Fibroblast of skin of left biceps (primary cell): Measurements from ENCODE around the gene KSR1.
"Not testable (repeated sequence)": the region's sequence is repeated elsewhere in the genome, so short reads cannot be mapped to it uniquely, and the experiment has no call there.

Experiments
- DNase-seq, 2 experiments: peaks; one replicate each; pipeline ENCODE4 v3.0.0-alpha.2; 2013; ENCODE audit warnings: low read depth in 2 of 2

KSR1 gene

DNA sequence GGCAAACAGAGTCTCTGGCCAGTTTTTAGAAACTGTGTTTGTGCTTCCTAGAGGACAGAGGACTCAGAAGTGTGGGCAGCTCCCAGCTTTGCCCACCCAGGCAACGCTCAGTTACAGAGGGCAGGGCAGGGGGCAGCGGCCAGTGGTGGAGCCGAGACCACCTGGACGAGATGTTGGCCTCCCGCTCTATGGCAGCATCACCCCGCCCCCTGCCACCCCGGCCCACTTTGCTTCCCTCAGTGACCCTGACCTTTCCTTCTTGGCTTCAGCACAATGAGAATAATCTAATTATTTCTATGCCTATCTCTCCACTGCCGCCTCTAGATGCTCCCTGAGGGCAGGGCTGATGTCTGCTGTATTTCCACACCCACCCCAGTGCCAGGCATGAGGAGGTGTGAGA lies 200.4 kb downstream of the KSR1 start:
- DNase-seq: not testable (repeated sequence)

DNA sequence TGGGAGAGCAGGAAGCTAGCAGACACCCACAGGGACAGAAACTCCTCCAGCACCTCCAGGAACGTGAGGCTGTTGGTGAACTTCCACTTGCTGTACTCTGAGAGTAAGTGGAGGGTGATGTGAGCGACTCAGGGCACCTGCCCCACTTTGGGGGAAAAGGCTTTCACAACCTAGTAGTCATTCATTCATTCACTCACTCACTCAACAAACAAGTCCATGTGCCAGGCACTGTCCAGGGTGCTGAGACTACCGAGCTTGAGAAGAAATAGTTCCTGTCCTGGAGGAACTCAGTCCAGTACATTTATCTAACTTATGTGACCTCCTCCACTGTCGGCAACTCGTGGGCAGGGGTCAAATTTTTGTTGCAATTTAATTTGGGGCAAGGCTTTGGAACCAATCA lies 201.4 kb downstream of the KSR1 start:
- DNase-seq: no peak

DNA sequence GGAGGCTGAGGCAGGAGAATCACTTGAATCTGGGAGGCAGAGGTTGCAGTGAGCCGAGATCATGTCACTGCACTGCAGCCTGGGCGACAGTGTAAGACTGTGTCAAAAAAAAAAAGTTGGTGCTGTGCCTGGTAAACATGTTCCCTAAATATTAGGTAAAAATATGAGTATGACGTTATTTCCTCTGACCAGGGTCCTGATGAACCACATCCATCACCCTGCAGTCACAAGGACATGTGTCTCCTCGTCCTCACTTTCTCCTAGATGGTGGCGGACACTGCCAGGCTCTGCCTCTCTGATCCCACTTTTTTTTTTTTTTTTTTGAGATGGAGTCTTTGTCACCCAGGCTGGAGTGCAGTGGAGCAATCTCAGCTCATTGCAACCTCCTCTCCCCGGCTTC lies 203.4 kb downstream of the KSR1 start:
- no peak for DNase-seq

DNA sequence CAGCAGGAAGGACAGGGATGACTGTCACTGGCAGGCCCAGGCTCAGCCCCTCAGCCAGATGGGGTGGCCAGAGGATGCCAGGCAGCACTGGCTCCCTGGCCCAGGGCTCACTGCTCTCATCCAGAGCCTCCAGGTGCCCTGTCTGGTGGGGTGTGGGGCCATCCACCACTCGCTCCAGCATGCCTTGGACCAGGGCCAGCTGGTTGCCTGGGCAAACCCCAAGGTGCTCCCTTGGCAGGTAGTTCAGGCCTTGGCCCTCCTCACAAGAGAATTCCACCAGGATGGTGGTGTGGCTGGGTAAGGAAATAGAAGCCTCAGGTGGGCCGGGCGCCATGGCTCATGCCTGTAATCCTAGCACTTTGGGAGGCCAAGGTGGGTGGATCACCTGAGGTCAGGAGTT lies 204.2 kb downstream of the KSR1 start:
- DNase-seq: no peak

DNA sequence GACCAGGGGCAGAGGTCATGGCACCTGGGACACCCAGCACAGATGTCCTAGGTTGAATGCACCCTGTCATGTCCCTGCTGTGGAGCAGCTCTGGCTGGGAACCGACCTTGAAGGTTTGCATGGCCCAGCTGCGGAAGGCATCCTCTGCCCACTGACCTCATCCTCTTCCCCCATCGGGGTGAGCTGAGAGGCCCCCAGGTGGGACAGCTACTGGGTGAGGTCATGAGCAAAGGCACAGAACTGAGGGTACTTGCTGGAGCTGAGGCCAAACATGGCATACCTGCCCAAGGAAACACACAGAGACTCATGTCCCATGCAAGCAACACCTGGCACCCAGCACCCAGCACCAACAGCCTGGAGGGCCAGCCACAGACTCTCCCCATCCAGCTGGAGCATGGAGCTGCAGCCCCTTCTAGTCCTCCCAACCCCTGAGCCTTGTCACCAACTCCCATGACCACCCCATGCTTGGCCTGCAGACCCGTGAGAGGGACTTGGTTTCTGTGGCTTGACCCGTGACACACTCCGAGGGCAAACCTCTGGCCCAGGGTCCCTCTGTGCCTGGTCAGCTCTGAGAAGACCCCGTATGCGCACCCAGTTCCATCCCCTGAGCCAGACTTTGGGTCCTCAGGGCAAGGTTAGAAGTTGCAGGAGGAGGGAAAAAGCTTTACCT lies 207.8 kb downstream of the KSR1 start:
- DNase-seq: no peak

DNA sequence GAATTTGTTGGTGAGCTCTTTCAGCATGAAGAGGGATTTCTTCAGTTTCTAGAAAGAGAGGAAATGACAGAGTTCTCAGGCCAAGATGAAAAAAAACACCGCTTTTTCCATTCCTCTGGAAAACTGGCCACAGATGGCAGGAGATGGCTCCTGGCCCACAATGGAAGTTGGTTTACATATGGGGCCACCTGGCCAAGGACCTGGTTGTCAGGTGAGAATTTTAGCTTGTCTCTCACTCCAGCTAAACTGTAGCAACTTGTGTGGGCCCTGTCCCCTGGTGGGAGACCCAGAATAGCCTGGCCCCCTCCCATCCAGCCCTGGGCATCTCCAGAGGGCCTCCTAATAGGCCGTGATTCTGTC lies 208.3 kb downstream of the KSR1 start:
- no peak for DNase-seq

DNA sequence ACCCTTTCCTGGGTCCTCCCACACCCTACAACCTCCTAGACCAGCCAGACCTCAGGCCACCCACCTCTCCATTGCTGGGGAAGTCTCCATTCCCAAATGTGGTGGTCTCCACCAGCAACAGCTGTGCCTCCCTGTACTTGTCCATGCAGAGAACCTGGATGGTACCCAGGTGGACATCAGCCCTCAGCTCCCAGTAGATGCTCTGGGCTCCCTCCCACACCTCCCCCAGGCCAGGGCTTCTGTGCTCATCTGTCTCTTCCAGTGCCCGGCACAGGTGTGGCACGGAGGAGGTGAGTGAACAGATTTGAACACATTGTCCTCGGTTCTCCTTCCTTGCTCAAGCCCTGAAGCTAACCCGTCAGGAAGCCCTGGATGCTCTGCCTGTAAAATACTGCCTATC lies 209.3 kb downstream of the KSR1 start:
- no peak for DNase-seq

DNA sequence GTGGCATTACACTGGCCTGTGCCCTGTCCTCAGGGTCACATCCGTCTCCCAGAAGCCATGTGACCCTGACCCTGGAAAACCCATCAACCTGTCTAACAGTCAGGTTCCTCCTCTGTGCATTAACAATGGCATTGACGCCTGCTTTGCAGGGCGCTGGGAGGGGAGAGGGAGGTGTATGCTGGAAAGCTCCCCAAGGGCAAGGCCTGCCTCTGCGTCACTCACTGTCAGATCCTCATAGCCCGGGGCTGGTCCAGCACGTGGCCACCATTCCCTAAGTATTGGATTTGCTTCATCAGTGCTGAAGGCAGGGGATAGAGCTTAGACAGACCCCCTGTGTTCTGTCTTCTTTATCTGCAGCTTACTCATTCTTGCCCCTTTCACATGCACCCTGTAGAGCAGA lies 210.0 kb downstream of the KSR1 start:
- not testable (repeated sequence) for DNase-seq

DNA sequence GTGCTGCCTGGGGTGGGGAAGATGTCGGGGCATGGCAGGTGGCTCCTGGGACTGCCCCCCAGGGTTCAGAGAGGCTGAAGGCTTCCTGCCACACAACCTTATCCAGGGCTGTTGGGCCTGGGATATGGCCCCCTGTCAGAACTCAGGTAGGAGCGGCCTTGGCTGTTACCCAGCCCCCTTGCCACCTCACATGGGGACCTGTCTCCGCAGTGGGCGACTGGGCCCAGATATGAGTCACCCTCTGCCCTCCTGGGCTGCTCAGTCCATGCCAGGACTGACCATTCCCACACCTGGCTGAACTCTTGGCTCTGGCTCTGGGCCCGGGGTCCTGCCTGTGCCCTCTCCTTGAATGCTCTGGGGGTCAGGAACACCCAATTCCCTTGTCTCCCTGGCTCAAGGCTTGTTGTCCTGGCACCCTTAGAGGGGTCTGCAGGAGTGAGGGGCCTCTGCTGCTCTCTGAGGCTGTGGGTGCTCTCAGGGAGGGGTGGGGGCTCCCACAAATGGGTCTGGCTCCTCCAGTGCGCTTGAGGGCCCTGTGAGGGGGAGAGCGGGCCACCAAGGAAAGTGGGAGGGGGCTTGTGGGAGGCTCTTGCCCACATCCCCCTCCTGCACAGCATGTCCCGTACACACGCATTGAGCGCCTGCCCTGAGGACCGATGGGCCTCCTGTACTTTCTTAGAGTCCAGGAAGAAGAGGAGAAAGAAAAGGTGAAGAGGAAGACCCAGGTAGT lies 210.7 kb downstream of the KSR1 start:
- DNase-seq: no peak

DNA sequence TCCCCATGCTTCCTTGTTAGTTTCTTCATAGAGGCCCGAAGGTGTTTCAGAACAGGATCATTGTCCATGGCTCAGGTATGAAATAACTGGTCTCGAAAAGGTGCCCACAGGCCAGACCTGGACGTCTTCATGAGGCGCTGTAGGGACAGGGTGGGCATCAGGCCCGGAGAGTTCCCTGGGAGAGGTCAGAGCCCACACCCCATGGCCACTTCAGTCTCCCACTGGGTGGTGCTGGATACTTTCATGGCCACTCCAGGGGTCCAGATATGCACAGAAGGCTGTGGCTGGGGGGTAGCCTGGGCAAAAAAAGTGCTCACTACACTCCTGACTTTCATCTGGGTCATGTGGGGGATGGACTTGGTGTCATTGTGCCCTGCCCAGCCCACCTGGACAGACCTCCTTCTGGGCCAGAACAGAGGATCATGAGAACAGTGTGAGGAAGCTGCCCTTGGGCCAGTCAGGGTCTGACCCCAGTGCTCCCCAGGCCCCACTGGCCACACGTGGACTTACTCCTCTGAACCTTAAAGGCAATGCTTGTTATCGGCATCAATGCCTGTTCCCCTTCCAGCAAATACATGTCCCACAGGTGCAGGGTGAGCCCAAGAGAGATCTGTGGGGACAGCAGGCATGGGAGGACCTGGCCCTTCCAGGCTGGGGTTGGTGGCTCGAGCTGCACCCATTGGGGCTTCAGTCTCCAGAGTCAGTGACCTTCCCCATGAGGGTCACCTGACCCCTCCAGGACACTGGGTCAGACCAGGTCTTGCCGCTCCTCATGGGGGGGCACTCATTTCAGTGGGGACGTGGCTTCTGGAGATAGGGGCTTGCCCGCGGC lies 211.6 kb downstream of the KSR1 start:
- no peak for DNase-seq

DNA sequence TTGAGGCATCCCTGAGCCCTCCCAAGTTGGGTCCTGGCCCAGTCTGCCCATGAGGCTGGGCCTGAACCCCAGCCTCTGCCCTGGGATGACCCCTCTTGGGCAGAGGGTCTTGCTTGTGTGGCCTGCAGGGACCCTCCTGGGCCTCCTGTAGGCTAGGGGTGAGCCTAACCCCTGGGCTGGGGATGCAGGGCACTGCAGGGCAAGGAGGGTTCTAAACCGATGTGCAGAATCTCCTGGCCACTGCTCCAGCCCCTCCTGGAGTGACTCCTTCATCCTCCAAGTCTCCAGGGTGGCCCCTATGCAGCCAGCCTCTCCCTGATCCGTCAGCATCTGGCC lies 212.2 kb downstream of the KSR1 start:
- no peak for DNase-seq

DNA sequence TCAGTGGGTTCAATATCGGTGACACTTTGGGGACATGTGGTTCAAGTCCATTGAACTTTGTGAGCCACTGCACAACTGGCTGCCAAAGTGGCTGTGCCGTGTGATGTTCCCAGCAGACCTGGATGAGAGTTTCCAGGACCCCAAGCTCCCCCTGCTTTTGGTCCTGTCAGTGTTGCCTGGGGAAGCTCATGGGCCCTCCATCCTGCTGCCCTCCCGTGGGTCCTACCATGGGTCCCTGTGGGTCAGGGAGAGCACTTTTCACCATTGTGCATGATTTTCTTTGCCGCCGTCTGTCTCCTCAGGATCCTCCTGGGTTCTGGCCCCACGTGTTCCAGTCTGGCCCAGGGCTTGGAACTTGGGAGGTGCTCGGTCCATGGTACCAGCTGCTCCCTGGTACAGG lies 212.9 kb downstream of the KSR1 start:
- no peak for DNase-seq

DNA sequence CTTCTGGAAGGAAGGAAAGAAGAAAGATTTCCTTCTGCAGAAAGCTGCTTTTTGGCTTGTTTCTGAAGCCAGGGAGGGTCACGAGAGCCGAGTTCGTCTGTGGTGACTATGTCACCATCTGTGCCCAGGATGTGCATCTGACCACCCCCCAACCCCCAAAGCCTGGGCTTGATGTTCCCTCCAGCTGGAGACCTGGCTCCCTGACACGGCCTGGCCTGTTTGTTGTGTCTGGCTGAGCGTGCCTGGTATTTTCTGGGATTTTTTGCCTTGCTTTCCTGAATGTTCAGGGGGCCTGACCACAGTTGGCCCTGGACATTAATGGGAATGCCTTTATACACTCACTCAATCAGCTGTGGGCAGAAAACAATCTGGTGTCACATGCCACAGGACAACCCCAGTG lies 213.6 kb downstream of the KSR1 start:
- DNase-seq: no peak

DNA sequence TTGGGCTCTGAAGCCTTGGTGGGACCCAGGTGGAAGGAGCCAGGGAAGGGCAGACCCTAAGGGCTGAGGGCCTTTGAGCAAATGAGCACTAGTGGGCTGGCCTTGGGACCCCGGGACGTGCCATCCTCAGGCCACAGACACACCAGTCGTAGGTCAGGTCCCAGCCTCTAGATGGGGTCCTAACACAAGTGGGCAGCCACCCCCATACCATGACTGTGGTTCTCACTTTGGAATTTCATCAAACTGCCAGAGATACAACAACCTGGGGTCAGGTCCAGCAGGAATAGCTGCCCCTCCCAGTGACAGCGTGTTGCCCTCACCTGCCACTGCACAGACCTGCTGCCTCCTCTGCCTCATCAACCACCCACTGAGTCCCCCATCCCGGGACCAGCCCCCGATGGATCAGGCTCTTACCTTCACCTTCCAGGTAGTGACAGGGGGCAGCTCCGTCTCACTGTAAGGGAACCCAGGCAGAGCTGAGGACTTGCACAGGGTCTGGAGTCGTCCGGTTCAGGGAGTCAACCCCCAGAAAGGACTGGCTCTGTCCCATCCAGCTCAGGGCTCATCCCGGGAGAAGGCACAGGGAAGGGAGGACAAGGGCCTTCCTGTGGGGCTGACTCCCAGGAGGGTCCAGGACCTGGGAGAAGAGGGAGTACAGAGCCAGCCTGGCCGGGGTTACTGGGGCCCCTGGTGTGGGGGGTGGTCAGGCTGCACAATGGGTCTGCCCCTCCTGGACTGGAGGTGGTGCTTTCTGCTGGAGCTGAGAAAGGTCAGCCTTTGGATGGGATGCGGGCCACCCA lies 214.7 kb downstream of the KSR1 start:
- no peak for DNase-seq

DNA sequence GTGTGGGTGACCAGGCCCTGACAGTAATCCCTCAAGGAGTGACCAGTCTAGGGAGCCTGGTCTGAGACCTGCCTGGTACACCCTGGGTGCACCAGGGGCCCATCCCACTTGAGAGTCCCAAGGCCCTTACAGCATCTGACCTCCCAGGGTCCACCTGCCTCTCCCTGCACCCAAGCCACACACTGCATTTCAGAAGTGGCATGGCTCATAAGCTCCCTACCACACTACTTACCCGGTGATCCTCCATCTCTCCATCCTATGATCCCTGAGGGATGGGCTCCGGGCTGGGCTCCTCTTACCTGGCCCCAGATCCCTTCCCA lies 215.3 kb downstream of the KSR1 start:
- no peak for DNase-seq

DNA sequence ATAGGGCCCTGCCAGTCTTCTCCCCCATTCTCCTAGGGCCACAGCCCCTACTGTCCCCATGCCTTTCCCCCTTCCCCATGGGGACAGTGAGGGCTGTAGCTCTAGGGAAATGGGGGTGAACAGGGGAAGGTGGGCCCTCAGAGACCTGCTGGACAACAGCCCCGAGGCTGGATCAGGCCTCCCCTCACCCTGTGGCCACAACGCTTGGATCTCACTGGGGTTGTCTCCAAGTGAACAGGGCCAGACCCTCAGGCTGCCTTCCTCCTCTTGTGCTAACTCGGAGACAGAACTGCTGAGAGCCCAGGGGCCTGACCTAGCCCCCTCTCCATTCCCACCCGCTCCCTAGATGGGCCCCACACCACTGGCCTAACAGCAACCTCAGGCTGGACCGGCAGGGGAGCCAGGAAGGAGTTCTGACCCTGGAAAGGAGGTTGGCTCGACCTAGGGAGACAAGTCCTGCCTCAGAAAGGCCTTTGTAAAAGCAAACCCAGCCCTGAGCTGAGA lies 215.8 kb downstream of the KSR1 start:
- DNase-seq: not testable (repeated sequence)

DNA sequence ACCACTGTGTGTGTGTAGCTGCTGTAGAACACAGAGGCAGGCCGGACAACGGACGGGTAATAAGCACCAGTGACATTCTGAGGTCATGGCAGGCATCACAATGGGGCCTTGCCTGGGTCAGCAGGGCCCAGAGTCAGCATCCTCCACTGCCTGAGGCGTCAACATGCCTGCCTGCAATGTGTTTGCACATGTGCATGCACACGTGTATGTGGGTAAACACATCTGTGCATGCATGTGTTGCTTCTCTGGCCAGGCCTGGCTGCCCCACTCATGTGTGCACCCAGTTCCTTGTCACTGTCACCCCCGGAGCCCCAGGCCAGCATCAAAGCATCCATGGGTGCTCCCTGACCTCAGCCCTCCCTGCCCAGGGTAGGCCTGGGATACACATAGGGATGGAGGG lies 218.1 kb downstream of the KSR1 start:
- no peak for DNase-seq
